GM12874 (cell line): ENCODE data around the gene GRK3.

ENCODE experiments used
- TF ChIP-seq, protein P1 (sequence below): IDR thresholded peaks from 2 replicates; pipeline ENCODE4 v1.5.1; 2011; ENCODE audit warnings: low read depth, mild to moderate bottlenecking, control low read depth, low read length, moderate library complexity; ENCODE audit not compliant: insufficient read depth

Gene GRK3

DNA sequence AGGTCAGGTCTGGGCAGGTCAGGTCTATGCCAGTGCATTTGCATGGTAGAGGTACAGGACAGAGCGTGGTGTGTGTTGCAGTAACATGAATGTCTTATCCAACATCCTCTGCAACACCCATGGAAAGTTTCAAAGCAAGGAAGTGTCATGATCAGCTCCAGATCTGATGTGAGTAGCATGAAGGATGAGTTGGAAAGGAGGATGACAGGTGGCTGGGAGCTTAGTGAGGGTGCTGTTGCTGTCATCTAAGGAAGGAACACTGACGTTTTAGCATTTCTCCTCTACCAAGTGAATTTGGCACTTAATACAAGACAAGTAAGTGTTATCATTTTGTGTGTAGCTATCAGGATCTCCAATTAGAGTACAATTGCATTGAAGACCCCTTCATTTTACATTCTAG lies 65.1 kb downstream of the GRK3 start:
- TF ChIP-seq, protein P1, sequence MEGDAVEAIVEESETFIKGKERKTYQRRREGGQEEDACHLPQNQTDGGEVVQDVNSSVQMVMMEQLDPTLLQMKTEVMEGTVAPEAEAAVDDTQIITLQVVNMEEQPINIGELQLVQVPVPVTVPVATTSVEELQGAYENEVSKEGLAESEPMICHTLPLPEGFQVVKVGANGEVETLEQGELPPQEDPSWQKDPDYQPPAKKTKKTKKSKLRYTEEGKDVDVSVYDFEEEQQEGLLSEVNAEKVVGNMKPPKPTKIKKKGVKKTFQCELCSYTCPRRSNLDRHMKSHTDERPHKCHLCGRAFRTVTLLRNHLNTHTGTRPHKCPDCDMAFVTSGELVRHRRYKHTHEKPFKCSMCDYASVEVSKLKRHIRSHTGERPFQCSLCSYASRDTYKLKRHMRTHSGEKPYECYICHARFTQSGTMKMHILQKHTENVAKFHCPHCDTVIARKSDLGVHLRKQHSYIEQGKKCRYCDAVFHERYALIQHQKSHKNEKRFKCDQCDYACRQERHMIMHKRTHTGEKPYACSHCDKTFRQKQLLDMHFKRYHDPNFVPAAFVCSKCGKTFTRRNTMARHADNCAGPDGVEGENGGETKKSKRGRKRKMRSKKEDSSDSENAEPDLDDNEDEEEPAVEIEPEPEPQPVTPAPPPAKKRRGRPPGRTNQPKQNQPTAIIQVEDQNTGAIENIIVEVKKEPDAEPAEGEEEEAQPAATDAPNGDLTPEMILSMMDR: no peak

DNA sequence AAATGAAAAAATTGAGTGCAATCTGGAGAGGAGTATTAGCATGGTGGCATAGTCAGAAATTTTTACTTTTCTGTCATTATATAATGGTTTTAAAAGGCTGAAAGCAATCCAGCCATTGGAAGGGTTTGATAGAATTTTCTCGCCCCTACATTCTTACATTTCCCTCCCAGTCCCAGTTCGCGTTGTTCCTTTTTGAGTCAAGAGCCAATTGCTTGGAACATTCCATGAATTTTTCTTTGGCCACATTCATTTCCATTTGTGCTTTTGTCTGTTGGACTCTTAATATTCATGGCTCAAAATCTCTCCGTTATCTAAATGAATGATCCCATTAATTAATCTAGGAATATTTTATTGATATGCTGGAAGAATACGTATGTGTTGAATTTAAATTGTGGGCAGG lies 66.0 kb downstream of the GRK3 start:
- TF ChIP-seq, protein P1: no peak

DNA sequence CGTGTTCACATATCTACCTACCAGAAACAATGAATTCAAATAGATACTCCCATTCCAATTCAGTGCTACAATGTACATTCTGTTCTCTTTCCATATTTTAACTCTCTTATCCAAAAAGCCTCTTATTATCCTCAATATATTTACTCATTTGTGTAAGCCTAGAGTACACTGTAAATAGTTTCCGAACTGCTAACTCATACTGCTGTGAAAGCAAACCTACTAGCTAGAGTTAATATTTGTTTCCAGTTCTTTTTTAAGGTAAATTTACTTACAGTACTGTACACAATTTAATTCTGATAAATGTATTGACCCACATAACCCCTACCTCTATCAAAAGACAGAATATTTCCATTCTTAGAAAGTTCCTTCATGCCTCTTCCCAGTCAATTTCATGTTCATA lies 71.8 kb downstream of the GRK3 start:
- TF ChIP-seq, protein P1: no peak

DNA sequence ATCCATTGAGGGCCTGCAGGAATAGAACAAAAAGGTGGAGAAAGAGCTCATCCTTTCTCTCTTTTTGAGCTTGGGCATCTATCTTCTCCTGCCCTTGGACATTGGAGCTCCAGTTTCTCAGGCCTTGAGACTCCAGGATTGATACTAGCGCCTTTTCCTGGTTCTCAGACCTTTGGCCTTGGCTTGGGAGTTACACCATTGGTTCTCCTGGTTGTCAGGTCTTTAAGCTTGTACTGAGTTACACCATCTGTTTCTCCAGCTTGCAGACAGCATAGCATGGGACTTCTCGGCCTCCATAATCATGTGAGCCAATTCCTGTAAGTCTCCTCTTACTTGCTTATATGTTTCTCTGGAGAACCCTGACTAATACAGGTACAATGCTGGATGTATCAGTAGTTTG lies 72.6 kb downstream of the GRK3 start:
- TF ChIP-seq, protein P1: no peak

DNA sequence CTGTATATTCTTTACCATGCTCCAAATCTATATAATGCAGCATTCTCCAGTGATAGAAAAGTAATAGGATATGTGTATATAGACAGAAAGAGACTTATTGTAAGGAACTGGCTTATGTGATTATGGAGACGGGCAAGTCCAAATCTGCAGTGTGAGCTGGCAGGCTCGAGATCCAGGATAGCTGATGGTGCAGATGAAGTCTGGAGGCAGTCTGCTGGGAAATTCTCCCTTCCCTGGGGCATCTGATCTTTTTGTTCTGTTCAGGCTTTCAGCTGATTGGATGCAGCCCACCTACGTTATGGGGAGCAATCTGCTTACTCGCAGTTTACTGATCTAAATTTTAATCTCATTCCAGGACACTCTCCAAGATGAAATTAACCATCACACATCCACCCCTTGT lies 73.2 kb downstream of the GRK3 start:
- TF ChIP-seq, protein P1: no peak

DNA sequence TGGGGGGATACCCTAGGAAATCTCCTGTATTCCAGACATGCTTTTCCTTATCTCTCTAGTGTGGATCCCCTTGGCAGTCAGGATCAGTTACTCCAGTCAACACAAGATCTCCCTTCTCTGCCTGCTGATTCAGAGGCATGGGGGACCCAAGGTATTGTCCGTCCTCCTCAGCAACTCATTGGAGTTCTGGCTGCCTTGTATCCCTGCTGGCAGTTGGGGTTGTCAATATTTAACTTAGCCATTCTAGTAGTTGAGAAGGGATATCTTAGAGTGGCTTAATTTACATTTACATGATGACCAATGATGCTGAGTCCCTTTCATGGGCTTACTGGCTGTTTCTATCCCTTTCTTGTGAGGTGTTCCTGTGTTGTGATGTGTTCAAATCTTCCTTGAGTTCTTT lies 74.2 kb downstream of the GRK3 start:
- TF ChIP-seq, protein P1: no peak

DNA sequence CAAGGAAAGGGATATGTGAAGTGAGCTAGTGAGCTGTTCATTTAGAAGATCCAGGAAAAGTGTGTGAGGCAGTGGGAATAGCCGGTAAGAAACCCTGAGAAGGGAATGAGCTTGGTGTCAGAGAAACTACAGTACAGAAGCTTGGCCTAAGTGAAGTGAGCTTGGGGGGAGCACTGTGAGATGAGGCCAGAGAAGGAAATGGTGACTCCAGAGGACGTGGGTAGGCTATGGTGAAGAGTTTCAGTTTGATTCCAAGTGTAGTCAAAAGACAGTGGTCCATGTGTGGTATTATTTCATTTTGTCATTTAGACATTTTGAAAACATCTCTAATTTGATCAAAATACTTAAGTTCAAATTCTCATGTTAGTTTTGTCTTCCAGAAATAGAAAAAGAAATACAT lies 77.2 kb downstream of the GRK3 start:
- TF ChIP-seq, protein P1: no peak
